ENCODE measurements around the gene FAM162B.
"Not testable (repeated sequence)": the region's sequence is repeated elsewhere in the genome, so short reads cannot be mapped to it uniquely, and the experiment has no call there.

The FAM162B gene

GRCh38 chr6:116763048-116763447, 2.5 kb downstream of the FAM162B start:
- no peak for DNase-seq (ENCODE audit: low read depth)
- no peak for TF ChIP-seq CTCF (conservative IDR thresholded peaks at IDR 0.05; ENCODE audit: low read length)
- no peak overlapping the region for H3K4me3 ChIP-seq (ENCODE audit: low read length)

- no peak for DNase-seq (ENCODE audit: low read depth)
- TF ChIP-seq CTCF (conservative IDR thresholded peaks at IDR 0.05; ENCODE audit: low read length) = no peak
- H3K4me3 ChIP-seq (ENCODE audit: low read length) = no peak overlapping the region
Observed at GRCh38 chr6:116762235-116762634, 3.3 kb downstream of the FAM162B start.

- H3K4me3 ChIP-seq (ENCODE audit: low read length) = no peak overlapping the region
- DNase-seq (ENCODE audit: low read depth) = no peak
- TF ChIP-seq CTCF (conservative IDR thresholded peaks at IDR 0.05; ENCODE audit: low read length) = no peak
Observed at GRCh38 chr6:116761779-116762178, 3.7 kb downstream of the FAM162B start.

- no peak overlapping the region for H3K4me3 ChIP-seq (ENCODE audit: low read length)
- DNase-seq (ENCODE audit: low read depth) = no peak
- TF ChIP-seq CTCF (conservative IDR thresholded peaks at IDR 0.05; ENCODE audit: low read length) = no peak
Observed at GRCh38 chr6:116745176-116745575, 20.3 kb downstream of the FAM162B start.

GRCh38 chr6:116741571-116741970, 23.9 kb downstream of the FAM162B start:
- no peak for TF ChIP-seq CTCF (conservative IDR thresholded peaks at IDR 0.05; ENCODE audit: low read length)

GRCh38 chr6:116740486-116740885, 25.0 kb downstream of the FAM162B start:
- H3K4me3 ChIP-seq (ENCODE audit: low read length); DNase-seq (ENCODE audit: low read depth): not testable (repeated sequence)

More at GRCh38 chr6:116741571-116741970, 23.9 kb downstream of the FAM162B start:
- no peak overlapping the region for H3K4me3 ChIP-seq (ENCODE audit: low read length)
- DNase-seq (ENCODE audit: low read depth) = no peak

- no peak for TF ChIP-seq CTCF (conservative IDR thresholded peaks at IDR 0.05; ENCODE audit: low read length)
- H3K4me3 ChIP-seq (ENCODE audit: low read length) = no peak overlapping the region
- no peak for DNase-seq (ENCODE audit: low read depth)
Observed at GRCh38 chr6:116737004-116737403, 28.5 kb downstream of the FAM162B start.

GRCh38 chr6:116730513-116730912, 35.0 kb downstream of the FAM162B start:
- H3K4me3 ChIP-seq (ENCODE audit: low read length) = no peak overlapping the region
- TF ChIP-seq CTCF (conservative IDR thresholded peaks at IDR 0.05; ENCODE audit: low read length) = no peak
- DNase-seq (ENCODE audit: low read depth) = no peak

Data from AG10803 (cell line).